HG03025 (cell line): Measurements from ENCODE around the gene PCAT6.
"Not testable (repeated sequence)": the region's sequence is repeated elsewhere in the genome, so short reads cannot be mapped to it uniquely, and the experiment has no call there.

ENCODE experiments used
- ATAC-seq: cut with Tn5 transposase; IDR thresholded peaks from one replicate; pipeline ENCODE4 v1.9.1; 2021; ENCODE audit warnings: mild to moderate bottlenecking, moderate library complexity; ENCODE audit not compliant: unreplicated experiment, low FRiP score

PCAT6 gene

DNA sequence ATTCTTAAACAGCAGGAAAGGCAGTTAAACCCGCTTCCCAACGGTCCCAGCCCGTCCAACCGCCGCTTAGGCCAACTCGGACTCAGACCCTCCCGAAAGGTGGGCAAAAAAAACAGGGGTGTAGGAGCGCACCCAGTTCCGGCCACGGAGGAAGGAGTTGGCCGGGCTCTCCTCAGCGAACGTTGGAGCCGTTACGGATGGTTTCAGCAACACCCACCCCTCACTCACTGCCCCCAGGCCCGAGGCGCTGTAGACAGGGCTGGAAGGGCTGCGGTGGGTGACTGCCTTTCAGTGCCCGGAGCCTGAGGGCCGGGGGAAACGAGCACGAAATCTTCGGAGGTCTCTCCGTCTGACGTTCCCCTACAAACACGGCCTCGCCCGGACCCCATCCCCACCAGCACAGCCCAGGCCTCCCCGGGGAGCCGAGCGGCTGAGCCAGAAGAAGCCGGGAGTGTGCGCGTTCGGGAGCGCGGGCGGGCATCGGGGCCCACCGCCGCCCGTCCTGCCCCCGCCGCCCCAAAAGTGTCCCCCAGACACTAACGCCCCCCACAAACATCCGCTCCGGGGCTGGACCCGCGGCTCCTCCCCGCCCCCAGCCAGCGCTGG, 3.8 kb upstream of the PCAT6 start:
- no peak for ATAC-seq

DNA sequence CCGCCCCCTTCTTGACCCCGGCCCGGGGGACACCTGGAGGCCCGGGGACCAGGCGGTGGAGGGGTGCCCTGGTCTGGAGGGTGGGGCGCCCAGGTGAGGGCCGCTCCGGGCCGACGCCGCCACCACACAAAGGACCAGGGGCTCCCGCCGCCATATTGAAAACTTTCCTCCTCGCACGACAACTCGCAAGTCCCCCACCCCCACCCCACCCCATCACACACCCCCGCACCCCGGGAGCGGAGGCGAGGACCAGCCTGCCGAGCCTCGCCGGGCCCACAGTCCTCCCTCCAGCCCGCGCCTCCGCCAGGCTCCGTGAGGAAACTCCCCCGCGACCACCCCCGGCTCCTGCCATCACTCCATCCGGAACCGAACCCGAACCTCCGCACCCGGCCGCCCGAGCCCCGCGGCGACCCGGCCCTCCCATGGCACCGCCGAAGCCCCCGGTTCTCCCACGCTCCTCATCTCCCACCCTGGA, 3.3 kb upstream of the PCAT6 start:
- ATAC-seq: no peak

DNA sequence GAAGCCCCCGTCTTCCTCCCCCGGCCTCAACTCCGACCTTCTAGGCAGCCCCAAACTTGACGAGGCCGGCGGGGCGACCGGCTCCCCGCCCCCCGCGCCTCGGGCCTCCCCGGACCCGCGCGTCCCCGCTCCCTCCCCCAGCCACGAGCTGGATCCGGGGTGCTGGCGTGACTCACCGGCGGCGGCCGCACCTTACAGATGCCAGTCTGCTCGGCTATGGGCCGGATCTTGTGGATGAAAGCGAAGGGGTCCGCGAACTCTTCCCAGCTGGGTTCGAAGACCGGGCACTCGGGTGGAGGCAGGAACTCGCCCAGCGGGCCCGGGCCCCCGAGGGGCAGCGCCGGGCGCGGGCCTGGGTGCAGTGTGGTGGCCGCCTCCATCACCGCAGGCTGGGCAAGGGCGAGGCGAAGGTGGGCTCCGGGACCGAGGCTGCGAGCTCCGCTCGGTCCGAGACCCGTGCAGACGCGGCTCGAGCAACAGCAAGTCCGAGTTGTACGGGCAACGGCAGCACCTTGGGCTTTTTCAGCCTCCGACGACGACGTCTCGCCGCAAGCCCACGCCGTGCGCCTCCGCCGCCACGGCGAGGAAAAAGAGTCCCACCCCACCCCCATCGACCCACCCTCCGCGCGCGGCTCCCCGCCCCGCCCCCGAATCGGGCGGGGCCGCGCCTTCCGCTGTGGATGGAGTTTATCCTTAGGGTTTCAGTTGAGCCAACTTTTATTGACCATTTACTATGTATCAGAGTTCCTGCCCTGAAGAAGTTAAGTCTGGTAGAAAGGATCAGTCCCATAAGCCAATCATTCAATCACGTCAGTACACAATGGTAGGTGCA, 2.6 kb upstream of the PCAT6 start, which contains the start of gene KDM5B:
Gene KDM5B (minus strand): TSS at position 496 of the 832 bp plus-strand sequence. CDS start 116 bp downstream, at position 380.
- no peak for ATAC-seq

DNA sequence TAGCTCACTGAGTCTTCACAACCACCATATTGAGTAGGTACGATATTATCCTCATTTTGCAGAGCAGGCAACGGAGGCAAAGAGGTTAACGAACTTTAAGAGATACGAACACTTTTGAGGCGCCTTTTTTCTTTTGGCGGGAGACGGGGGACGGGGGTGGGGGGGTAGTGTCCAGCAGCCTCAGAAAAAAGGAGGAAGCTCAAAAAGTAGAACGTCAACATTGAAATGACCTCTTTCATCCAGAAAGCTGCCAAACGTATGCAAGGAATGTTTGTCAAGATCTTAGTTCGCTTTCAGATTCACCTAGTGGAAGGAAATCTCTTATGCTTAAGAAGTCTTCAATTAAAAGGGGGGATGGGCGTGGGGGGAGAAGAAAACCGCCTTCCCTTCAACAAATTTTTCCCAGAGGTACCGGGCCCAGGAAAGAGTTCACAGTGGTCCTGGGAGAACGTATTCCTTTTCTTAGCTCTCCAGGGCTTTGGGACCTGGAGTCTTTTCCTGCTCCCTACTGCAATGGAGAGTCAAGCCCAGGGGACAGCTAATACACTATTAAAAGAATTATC, 1.1 kb upstream of the PCAT6 start:
- ATAC-seq: no peak

DNA sequence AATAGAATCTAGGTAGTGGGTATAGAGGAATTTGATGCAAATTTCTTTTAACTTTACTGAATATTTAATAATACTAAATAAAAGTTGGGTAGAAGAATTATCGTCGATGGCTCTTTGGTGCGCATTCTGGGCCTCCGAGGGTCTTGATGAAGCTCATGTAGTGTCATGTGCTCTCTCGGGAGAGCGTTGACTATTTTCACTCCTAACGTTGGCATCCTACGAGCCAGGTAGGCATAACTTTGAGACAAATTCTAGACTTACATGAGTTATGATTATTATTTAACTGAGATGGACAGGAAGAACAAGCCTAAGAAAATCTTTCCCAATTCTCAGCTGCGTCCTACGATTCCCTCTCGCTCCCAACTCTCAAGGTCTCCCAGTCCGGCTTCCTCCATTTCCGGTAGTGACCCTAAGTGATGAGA, 550 bp upstream of the PCAT6 start:
- no peak for ATAC-seq

DNA sequence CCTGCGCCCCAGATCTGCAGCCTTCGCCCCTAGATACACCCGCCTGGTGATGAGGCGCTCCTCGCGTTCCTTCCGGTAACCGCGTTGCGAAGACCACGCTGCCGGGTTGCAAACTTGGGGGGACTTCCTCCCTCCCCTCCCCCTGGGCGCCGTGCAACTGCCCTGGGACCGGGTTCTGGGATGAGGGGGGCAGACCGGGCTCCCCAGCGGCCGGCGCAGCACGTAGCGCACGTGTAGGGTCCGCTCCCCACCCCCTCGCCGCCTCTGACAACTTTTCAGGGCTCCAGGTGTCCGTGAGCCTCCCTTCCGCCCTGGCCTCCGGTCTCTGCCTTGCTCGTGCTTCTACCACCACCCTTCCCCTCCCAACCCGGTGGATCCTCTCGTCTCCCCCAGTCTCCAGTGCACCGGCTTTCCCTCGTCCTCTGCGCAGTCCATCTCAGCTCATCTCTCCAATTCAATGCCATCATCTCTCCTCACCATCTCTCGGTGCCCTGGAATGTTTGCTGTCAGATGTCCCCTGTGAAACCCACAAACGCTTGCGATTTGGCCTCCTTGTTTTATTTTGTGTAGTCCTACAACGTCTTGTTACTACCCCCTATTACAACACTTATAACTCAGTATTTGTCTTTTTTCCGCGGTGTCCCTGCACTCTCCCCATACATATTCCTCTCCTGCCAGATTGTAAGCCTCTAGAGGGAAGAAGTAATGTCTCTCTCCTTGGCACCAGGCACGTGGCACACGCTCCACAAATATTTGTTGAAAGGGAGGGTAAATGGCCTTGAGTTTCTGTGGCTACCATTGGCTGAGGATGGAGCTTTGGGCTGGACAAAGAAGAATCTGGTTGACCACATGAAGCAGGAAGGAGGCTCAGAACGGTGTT, 782 bp downstream of the PCAT6 start:
- ATAC-seq: peak; percentile 7

DNA sequence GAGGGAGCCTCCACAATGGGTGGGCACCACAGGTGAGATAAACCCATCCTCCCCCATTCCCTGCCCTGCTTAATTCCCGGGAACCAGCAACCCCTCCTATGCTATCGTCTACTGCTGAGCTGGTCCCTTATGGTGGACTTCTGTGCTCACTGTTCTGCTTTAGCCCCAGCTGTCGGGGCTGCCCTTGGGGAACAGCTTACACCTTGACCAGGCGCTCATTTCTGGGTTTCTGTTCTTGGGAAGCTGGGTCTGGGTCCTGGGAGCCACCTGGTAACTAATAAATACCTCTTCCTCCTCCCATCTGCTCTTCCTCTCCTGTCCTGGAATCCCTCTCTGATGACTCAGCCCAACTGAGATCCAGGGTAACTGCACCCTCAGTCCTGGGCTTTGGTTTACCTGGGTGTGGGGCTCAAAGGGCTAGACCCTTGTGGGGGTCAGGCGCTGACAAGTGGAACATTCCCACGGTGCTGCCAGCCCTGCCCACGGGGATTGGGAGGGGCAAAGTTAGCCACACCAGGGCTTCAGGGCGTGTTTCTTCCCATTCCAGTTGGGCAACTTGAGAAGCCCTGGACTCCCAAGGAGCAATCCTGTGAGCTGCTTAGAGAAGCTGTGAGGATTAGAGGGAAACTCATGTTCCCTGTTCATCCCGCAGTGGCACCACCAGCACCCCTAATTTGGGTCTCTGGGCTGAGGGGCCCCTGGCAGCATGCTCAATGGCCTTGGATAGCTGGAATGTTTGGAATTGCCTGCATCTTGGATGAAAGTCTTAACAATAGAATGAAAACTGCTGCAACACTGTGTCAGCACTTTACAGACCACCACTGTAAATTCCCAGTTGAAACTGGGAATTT, 1.6 kb downstream of the PCAT6 start:
- no peak for ATAC-seq

DNA sequence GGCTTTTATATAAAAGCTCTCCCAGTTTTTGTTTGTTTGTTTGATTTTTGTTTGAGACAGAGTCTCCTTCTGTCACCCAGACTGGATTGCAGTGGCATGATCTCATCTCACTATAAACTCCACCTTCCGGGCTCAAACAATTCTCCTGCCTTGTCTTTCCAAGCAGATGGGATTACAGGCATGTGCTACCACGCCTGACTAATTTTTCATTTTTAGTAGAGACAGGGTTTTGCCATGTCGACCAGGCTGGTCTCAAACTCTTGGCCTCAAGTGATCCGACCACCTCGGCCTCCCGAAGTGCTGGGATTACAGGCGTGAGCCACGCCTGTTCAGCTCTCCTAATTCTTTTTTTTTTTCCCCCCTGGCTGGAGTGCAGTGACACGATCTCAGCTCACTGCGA, 4.4 kb downstream of the PCAT6 start:
- no peak for ATAC-seq

DNA sequence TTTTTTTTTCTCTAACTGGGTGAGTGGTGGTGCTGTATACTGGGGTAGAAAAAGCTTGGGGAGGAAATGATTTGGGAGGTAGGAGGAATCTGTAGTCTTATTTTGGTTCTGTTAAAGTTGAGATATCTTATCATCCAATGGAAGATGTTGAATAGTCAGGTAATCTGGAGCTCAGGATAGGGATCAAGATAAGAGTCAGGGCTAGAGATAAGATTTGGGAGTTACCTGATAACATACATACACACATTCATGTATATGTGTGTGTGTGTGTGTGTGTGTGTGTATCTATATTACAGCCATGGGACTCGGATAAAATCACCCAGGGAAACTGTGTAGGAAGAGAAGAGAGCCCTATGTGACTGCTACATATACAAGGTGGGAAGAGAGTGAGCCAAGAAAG, 8.1 kb downstream of the PCAT6 start:
- ATAC-seq: no peak

DNA sequence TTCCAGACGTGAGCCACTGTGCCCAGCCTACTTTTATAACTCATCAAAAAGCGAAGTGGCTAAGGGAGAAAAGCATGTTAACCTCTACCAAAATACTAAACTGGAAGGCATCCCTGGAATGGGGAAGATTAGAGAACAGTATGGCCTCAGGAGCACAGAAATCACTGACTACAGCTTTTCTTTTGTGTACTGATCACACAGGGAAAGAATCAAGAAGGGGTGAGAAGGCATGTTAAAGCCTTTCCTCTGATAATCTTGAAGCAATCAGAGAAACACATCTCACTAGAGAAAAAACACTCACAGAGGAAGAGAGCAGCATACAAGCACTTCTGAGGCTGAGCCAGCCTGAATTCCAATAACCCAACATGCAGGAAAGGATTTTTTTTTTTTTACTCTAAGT, 10.7 kb downstream of the PCAT6 start:
- no peak for ATAC-seq

DNA sequence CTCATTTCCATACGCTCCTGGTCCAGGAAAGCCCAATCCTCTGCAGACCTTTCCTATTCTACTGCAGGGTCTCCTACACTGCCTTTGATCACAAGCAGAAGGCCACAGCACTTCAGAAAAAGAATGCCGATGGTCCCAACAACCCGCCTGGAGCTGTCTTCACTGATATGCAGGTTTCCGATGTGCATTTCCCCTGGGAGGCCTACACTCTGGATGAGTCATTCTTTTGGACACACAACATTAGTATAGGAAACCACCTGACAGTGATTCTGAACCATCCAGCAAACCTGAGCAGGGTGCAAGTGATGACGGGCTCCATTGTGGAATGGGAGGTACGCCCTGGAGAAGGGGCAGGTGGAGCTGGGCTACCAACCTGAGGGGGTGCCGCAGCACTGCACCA, 15.0 kb downstream of the PCAT6 start:
- ATAC-seq: no peak

DNA sequence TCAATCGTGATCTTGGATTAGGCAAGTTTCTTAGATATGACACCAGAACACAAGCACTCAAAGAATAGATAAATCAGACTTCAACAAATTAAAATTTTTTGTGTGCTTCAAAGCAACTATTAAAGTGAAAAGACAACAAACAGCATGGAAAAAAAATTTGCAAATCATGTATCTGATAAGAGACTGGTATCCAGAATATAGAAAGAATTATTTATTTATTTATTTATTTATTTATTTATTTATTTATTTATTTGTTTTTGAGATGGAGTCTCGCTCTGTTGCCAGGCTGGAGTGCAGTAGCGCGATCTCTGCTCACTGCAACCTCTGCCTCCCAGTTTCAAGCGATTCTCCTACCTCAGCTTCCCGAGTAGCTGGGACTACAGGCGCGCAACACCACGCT, 18.5 kb downstream of the PCAT6 start:
- ATAC-seq: not testable (repeated sequence)

DNA sequence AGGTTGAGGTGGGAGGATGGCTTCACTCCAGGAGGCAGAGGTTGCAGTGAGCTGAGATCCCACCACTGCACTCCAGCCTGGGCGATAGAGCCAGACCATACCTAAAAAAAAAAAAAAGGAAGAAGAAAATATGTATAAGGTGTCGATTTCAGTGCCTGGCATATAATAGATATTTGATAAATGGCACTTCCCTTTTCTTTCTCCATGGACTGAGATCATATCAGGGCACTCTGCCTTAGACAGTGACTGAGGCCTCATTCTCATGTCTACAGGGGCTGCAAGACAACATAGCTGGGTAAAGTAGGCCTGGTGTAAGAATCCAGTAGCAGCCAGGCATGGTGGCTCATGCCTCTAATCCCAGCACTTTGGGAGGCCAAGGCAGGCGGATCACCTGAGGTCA, 21.2 kb downstream of the PCAT6 start:
- no peak for ATAC-seq

DNA sequence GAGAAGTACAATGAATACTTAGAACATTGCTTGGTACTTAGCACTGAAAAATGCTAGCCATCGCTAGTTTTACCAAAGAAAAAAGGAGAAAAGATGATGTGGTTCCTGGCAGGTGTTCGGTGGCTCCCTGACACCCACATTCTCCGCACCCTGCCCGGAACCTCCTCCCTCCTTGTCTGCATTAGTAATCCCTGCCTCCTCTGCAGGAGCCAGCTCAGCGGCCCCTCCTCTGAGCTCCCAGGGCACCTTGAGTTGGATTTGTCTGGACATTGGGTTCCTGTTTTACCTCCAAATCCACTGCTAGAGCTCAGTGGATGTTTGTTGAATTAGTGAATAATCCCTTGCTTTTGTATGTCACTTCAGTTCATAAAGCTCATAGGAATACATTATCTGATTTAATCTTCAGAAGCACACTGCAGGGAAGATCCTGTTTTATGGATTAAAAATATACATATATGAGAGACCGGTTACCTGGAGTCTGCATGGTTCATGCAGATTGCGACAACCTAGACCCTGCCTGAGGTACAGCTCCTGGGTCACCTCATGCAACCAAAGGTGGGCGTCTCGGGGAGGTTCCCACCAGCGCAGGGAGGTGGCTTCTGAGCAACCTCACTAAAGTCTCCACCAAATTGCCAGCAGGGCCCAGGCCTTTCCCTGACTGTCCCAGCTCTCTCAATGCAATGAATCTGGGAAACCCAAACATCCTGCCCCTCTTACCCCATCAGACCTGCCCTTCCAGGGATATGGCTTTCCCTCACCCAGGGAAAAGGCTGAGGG, 24.2 kb downstream of the PCAT6 start:
- ATAC-seq: no peak

DNA sequence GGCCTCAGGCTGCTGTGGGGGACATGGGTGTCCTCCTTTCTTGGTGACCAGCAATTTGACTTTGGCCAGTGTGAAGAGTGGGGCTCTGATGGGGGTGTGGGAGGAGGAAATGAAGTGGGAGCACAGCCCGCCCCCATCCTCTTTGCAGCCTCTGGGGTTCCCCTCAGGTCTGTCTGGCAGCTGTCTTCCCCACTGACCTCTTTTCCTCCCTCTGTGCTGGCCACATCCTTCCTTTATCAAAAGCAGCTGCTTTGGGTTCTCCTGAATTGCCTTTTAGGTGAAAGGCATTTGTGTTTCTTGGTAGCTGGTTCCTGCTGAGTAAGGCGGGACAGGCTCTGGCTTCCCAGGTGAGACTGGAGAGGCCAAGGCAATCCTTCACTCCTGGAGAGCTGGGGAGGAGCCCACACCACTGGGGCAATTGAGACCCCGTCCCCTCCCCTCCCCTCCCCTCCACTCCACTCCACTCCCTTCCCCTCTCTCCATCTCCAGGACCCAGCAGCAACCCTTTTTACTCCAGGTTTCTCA, 24.9 kb downstream of the PCAT6 start:
- no peak for ATAC-seq

DNA sequence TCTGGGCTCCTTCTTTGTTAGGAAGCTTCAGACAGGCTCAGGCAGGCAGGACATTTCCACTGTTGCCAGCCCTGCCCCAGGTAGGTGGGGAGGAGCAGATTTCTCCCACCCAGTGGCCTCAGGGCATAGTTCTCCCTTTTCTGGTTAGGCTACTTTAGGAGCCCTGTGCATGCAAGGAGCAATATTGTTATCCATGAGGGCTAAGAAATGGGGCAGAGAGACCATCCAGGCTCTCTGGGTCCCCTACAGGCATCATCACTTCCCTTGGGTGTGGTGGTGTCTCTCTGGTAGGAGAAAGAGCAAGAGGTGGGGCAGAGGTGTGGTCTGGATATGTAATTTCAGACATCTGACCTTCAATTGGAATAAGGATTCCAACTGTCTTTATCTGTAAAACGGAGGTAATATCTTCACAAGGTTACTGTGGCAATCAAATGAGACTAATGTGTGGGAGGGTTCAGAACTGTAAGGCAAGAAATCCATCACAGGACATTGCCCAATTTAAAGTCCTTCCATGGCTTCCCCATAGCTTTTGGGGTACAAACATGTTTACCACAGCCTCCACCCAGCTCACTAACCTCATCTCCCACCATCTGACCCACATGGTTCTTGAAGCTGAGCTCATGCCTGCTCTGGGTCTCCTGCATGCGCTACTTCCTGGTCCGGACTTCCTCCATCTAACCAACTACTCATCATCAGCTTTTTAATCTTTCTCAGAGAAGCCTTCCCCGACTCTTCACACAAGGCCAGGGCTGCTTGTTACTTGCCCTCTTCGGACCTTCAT, 26.1 kb downstream of the PCAT6 start:
- ATAC-seq: no peak

DNA sequence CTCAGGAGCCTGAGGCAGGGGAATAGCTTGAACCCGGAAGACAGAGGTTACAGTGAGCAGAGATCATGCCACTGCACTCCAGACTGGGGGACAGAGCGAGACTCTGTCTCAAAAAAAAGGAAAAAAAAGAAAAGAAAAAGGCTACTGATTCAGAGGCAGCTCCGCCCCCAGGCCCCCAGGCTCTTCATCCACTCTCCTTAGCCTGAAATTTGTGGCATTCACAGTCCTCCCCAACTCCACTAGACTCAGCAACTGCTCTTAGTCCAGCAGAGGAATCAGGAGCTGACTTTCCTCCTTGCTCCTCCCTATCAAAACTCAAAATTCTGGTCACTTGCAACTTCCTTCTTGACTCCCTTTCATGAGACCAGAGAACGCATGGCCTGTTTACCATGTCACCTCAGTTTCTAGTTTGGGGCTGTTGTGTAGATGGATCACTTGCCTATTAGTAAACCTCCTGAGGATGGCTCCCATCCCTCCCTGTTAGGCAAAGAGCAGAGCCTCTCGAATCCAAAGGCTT, 27.1 kb downstream of the PCAT6 start:
- ATAC-seq: no peak

DNA sequence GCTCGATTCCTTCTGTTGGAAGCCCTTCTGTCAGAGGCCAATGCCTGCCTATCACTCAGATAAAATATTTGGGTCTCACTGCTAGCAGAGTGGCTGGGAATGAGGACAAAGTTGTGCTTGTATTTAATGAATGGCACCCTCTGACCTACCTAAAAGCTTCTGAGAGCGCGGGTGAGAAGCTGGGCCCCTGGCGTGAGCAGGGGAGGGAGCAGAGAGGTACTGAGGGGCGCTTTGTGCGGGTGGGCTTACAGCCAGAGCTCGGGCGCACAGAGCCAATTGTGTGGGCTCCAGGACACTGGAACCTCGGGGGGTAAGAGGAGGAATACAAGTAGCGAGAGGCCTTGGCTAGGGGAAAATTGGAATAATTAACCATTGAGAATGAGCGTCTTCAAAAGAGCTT, 32.3 kb downstream of the PCAT6 start:
- no peak for ATAC-seq
